ENCODE data around the gene PPP3R1.

Gene PPP3R1

DNA sequence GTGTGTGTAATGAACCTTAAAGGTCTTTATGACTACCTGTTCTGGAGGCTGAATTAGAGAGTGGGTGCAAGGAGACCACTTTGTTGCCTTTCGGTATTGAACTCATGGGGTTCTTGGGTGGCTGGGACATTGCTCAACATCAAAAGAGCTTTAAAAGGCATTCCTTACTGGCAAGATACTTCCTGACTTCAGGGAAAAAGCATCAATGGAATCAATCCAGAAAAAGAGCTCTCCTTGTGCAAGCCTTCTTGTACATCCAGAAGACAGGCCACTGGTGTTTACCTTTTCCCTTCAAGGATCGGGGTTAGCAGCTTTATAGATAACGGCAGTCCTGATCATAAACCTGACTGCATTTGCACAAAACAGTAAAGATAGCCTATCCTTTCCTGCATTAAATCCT, 85.1 kb downstream of the PPP3R1 start:
- Histone ChIP-seq H3K9me3 (no peaks in the 10 kb centered on the region), H4K20me1 (peaks cover 67% of the 10 kb centered on the region), H3K4me2 (no peak overlapping the region), H3K27ac (no peak overlapping the region), H3K4me3 (no peak overlapping the region), H3K27me3 (no peaks in the 10 kb centered on the region), H3K36me3 (peaks cover 93% of the 10 kb centered on the region), H3K4me1 (peaks cover 10% of the 10 kb centered on the region; the same call in 1 of the 2 replicates), H3K9ac (no peak overlapping the region)
- TF ChIP-seq Cebpa-rat (IDR thresholded peaks at IDR 0.05), result no peak

DNA sequence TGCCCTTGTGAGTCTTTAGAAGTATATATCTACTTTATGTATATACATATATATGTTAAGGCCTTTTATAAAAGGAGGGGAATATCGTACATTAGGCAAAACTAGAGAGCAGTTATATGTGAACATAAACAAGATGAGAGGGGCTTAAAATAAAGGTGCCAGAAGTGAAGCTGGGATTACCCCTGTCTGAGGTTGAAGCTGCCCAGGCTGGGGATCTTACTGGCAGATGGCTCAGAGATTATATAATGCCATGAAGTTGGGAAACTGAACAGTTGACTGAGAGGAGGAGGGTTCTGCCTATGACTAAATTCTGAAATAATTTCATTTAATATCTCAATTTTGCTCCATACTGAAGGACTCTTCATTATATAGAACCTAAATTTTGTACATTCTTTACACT, 88.7 kb downstream of the PPP3R1 start:
- Histone ChIP-seq H3K4me1 (peaks cover 11% of the 10 kb centered on the region), H3K9me3 (no peaks in the 10 kb centered on the region), H3K36me3 (peaks cover 87% of the 10 kb centered on the region), H3K4me2 (no peak overlapping the region), H3K4me3 (no peak overlapping the region), H3K27ac (no peak overlapping the region), H4K20me1 (peaks cover 48% of the 10 kb centered on the region), H3K27me3 (no peaks in the 10 kb centered on the region), H3K9ac (no peak overlapping the region)
- no peak for TF ChIP-seq Cebpa-rat (IDR thresholded peaks at IDR 0.05)

DNA sequence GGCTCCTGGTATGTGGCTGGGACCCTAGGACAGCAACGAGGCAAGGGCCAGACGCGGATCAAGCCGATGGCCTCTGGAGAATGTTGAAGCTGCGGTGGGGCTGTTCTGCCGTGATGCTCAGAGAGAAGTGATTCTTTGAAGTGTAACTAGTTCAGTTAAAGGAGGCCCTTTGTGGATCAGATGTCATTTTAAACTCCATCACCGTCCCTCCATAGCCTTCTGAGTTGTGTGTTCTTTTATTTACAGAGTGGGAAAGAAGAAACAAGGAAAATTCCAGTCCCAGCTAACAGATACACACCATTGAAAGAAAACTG, 94.2 kb downstream of the PPP3R1 start:
- Histone ChIP-seq H3K9ac (peak overlapping the region; percentile 97), H3K4me2 (peak overlapping the region; percentile 65), H3K9me3 (no peaks in the 10 kb centered on the region), H4K20me1 (peaks cover 15% of the 10 kb centered on the region; the same call in 1 of the 2 replicates), H3K36me3 (peaks cover 46% of the 10 kb centered on the region), H3K4me3 (peak overlapping the region; percentile 92), H3K27ac (peak overlapping the region; percentile 97), H3K4me1 (peaks cover 34% of the 10 kb centered on the region), H3K27me3 (no peaks in the 10 kb centered on the region)
- TF ChIP-seq Cebpa-rat (IDR thresholded peaks at IDR 0.05), result no peak

DNA sequence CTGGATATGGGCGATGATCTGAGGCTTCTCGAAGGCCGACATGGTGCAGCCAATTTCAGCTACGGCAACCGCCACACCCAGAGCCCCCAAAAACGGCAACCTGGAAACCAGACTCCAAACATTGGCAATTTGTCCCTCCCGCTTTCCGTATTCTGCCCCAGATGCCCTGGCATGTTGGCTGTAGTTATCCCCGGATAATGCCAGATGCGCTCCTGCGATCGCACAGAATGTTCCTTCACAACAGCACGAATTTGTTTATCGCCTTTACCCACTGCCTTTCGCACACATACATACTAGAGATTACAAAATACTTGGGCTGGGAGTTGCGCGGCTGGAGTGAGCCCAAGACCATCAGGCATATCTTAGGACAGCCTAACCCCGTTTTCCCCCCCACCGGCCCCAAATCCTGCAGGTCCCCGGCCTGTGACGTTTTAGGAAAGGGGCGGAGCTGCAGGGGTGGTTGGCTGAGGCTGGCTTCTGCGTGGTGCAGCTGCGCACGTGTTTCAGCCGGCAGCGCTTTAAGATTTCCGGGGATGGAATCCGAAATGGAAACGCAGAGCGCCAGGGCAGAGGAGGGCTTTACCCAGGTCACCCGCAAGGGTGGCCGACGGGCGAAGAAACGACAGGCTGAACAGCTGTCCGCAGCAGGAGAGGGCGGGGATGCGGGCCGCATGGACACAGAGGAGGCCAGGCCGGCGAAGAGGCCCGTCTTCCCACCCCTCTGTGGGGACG, 94.8 kb downstream of the PPP3R1 start, which contains the start of gene PNO1:
PNO1 (plus strand) TSS at position 487 of the 732 bp plus-strand sequence; CDS start at position 534, 47 bp downstream.
- peaks cover 39% of the 10 kb centered on the region for H3K4me1 ChIP-seq
- TF ChIP-seq Cebpa-rat (IDR thresholded peaks at IDR 0.05), result no peak
- peak within 1 kb of the TSS; percentile 97 for H3K9ac ChIP-seq
- H4K20me1 ChIP-seq, result peaks cover 15% of the 10 kb centered on the region; the same call in 1 of the 2 replicates
- peak within 1 kb of the TSS; percentile 92 for H3K4me3 ChIP-seq
- peak within 1 kb of the TSS; percentile 97 for H3K27ac ChIP-seq
- no peaks in the 10 kb centered on the region for H3K9me3 ChIP-seq
- H3K36me3 ChIP-seq, result peaks cover 40% of the 10 kb centered on the region
- peak within 1 kb of the TSS; percentile 91 for H3K4me2 ChIP-seq
- no peaks in the 10 kb centered on the region for H3K27me3 ChIP-seq

DNA sequence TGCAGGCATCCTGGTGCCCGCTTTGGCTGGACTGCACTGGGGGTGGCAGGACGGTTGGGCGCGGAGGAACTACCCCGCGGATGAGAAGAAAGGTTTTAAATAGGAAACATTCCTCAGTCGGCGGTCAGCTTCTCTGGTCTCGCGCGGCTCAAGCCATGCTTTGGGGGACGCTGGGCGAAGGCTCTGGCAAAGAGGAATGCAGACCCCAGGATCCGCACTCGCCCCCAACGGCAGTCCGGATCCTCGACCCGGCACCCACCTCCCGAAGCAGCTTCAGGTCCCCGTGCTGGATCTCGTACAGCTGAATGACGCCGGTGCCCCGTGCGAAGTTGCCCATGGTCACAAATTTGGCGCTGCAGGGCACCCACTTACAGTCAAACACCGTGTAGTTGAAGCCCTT, 95.3 kb downstream of the PPP3R1 start:
- no peaks in the 10 kb centered on the region for H3K27me3 ChIP-seq

DNA sequence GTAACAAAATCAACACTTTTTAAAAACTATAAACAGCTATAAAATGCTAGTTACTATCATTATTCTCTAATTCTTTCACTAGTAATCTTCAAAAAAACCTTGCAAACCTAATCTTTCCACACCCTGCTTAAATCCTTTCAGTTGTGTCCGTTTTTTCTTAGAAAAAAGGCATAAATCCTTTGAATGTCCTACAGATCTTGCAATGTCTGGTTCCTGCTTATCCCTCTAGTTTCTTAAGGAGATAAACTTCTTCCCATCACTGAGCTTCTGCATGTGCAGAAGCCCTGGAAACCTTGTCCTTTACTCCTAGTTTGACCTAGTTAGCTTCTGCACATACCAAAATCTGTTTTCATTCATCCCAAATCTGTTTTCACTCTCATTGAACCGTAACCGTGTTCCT, 95.9 kb downstream of the PPP3R1 start:
- Histone ChIP-seq H3K9ac (peak overlapping the region; percentile 97), H3K27ac (peak overlapping the region; percentile 97), H3K36me3 (peaks cover 29% of the 10 kb centered on the region), H3K4me1 (peaks cover 50% of the 10 kb centered on the region), H3K4me2 (peak overlapping the region; percentile 91), H4K20me1 (peaks cover 8% of the 10 kb centered on the region; the same call in 1 of the 2 replicates), H3K4me3 (peak overlapping the region; percentile 92), H3K27me3 (no peaks in the 10 kb centered on the region), H3K9me3 (no peaks in the 10 kb centered on the region)
- TF ChIP-seq Cebpa-rat (IDR thresholded peaks at IDR 0.05), result no peak

More for the DNA sequence above, 95.3 kb downstream of the PPP3R1 start:
- H3K4me2 ChIP-seq, result peak overlapping the region; percentile 91
- no peaks in the 10 kb centered on the region for H3K9me3 ChIP-seq
- peaks cover 45% of the 10 kb centered on the region for H3K4me1 ChIP-seq
- H3K27ac ChIP-seq, result peak overlapping the region; percentile 97
- TF ChIP-seq Cebpa-rat (IDR thresholded peaks at IDR 0.05), result no peak
- H3K4me3 ChIP-seq, result peak overlapping the region; percentile 92
- H3K36me3 ChIP-seq, result peaks cover 35% of the 10 kb centered on the region
- peaks cover 14% of the 10 kb centered on the region; the same call in 1 of the 2 replicates for H4K20me1 ChIP-seq
- H3K9ac ChIP-seq, result peak overlapping the region; percentile 97

DNA sequence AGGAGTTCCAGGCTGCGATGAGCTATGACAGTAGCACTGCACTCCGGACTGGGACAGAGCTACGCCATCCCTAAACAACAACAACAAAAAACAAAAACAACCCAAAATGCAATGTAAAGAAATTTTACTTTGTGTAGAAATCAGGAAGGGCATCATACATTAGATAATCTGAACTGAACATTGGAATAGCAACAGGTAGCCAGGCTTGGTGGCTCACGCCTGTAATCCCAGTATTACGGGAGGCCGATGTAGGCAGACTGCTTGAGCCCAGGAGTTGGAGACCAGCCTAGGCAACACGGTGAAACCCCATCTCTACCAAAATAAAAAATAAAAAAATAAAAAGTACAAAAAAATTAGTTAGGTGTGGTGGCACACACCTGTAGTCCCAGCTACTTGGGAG, 96.7 kb downstream of the PPP3R1 start:
- no peaks in the 10 kb centered on the region for H3K27me3 ChIP-seq
- no peak overlapping the region for H3K4me3 ChIP-seq
- peak overlapping the region; percentile 91 for H3K4me2 ChIP-seq
- peaks cover 21% of the 10 kb centered on the region for H3K36me3 ChIP-seq
- no peaks in the 10 kb centered on the region for H3K9me3 ChIP-seq
- no peak overlapping the region for H3K27ac ChIP-seq
- 0 out of 2 replicates have a peak overlapping the region, but pooled peaks have one; percentile 97 for H3K9ac ChIP-seq
- H4K20me1 ChIP-seq, result peaks cover under 1% of the 10 kb centered on the region; the same call in 1 of the 2 replicates
- peaks cover 58% of the 10 kb centered on the region for H3K4me1 ChIP-seq
- no peak for TF ChIP-seq Cebpa-rat (IDR thresholded peaks at IDR 0.05)

DNA sequence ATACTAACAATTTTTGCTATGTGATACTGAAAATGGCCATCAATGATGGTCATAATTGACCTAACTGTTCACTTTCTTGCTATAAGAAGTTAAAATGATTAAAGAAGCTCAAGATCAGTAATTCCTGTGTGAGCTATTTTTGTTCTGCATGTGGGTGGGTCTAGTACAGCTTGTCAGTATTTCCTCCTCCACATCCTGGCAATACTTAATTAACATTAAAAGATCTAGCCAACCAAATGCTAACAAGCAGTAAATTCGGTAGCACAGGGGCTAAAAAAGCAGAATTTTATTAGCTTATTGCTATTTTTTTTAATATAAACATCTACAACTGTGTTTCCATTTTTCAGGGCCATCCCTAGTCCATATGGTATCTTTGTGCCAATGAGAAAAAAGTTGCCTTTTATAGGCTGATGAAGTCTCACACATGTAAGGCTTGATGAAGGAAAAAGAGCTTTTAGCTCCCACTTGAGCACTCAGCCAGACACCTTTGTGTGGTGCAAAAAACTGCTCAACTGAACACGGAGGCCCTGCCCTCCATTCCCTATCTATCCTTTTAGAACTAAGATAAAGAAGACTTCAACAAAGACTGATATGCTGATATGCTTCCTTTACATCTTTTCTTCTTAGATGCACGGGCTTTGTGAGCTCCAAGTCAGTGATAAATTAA, 99.5 kb downstream of the PPP3R1 start:
- peak overlapping the region; percentile 17; the same call in 1 of the 2 replicates for H3K9ac ChIP-seq
- no peak overlapping the region for H3K27ac ChIP-seq
- TF ChIP-seq Cebpa-rat (IDR thresholded peaks at IDR 0.05), result no peak
- no peaks in the 10 kb centered on the region for H3K27me3 ChIP-seq
- H3K4me1 ChIP-seq, result peaks cover 51% of the 10 kb centered on the region
- H3K9me3 ChIP-seq, result no peaks in the 10 kb centered on the region
- peak overlapping the region; percentile 72 for H3K4me2 ChIP-seq
- no peak overlapping the region for H3K4me3 ChIP-seq
- H3K36me3 ChIP-seq, result peaks cover 8% of the 10 kb centered on the region; the same call in 1 of the 2 replicates
- no peaks in the 10 kb centered on the region for H4K20me1 ChIP-seq

DNA sequence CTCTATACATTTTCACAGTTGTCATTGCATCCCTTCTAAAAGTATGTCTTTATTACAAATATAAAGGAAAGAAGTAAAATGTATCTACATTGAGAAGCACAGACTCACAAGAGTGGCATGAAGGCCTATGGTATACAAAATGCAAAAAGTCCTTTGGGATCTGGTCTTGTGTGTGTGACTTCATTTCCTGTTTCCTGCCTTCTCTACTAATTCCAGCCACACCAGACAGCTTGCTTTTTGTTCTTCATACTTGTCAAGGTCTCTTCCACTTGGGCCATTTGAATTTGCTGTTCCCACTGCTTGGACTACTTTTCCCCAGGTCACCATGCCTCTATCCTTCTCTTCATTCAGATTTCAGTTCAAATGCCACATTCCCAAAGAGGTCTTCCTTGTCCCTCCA, 101.3 kb downstream of the PPP3R1 start:
- Histone ChIP-seq H3K36me3 (peaks cover 8% of the 10 kb centered on the region; the same call in 1 of the 2 replicates), H3K27ac (no peak overlapping the region), H3K4me2 (peak overlapping the region; percentile 72), H3K4me1 (peaks cover 44% of the 10 kb centered on the region), H3K9me3 (no peaks in the 10 kb centered on the region), H3K9ac (no peak overlapping the region), H4K20me1 (no peaks in the 10 kb centered on the region), H3K4me3 (no peak overlapping the region), H3K27me3 (no peaks in the 10 kb centered on the region)
- TF ChIP-seq Cebpa-rat (IDR thresholded peaks at IDR 0.05), result no peak

DNA sequence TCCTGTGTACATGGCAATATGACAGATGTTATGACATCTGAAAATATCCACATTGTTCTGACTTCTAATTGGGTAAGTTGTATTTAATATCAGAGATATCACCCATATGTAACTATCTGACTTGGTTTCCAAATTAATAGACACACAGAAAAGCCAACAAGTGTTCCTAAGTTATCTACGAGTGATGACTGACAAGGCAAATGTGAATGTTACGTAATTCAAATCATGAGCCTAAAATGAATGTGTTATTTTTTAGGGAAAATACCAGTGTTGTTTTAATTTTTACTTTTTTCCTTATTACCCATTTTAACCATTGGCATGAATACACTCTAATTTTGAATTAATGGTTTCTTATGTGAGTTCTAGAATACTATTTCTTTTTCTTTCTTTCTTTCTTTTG, 110.5 kb downstream of the PPP3R1 start:
- no peak for TF ChIP-seq Cebpa-rat (IDR thresholded peaks at IDR 0.05)
- H3K36me3 ChIP-seq, result peaks cover 38% of the 10 kb centered on the region

More for the DNA sequence above, 110.5 kb downstream of the PPP3R1 start:
- Histone ChIP-seq H3K9ac (no peak overlapping the region), H3K4me1 (no peaks in the 10 kb centered on the region), H3K27ac (no peak overlapping the region), H3K9me3 (no peaks in the 10 kb centered on the region), H4K20me1 (no peaks in the 10 kb centered on the region), H3K4me3 (no peak overlapping the region), H3K27me3 (no peaks in the 10 kb centered on the region), H3K4me2 (no peak overlapping the region)

All from BLaER1 (cell line).